HG02973 (cell line): ENCODE results near the gene MS4A7.

Source experiments
- ATAC-seq: cut with Tn5 transposase; IDR thresholded peaks from one replicate; pipeline ENCODE4 v1.9.1; 2021; ENCODE audit warnings: moderate library complexity; ENCODE audit not compliant: unreplicated experiment

The MS4A7 gene

DNA sequence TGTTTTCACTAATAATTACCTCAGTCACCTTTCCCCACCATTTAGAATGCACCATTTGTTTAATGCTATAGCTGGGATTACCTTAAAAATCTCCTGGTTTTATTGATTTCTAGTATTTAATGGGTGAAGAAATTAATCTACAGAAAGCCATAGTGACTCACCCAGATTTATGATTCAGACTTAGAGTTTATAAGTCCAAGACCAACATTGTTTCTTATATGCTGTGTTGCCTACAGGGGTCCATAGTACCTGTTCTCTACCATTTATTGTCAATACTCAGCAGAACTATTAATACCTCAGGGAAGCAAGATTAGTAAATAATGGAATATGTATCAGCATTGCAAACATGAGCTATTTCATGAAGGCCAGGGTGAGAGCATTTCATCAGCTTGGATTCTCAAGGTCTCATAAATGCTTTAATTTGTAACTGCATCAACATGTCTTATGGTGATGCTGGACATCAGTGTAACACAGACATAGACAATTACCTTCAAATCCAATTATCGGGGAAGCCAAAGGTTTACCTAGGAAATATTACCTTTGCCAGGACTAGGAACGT is 8.0 kb upstream of the MS4A7 start:
- ATAC-seq = no peak

DNA sequence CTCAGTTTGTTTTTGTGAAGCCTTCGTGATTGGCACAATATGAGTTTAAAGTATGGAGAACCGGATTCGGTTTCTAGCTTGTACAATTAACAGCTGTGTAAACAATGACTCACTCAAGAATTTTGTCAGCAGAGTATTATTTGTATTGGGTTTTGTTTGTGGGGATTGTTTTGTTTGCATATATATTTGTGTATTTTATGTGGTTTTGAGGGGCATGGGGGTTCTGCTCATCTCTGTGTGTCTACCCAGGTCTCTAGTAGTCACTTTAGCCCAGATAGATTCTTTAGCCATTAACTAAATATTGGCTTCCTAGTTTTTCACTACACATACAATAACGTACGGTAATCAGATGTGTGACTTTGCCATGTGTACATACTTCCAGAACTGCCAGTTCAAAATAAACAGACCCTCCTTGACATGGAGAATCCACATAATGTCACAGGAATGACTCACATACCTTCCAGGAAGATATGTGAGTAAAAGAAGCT is 7.5 kb upstream of the MS4A7 start:
- no peak for ATAC-seq

DNA sequence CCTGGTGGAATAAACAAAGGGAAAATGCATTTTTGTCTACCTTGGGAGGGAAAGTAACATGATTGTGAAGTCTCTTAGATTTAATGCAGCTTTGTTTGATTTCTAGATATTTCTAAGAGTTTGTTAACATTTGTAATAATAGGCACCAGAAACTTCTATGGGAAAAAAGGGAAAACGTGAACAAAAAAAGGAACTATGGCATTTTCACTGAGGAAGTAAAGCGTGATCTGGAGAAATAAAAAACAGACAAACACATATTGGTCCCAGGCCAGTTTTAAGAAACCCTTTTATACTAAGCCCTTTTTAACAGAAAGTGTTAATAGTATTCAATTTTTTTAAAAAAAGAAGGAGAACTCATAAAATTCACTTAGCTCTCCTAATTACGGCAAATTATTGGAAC is 6.9 kb upstream of the MS4A7 start:
- ATAC-seq = no peak

DNA sequence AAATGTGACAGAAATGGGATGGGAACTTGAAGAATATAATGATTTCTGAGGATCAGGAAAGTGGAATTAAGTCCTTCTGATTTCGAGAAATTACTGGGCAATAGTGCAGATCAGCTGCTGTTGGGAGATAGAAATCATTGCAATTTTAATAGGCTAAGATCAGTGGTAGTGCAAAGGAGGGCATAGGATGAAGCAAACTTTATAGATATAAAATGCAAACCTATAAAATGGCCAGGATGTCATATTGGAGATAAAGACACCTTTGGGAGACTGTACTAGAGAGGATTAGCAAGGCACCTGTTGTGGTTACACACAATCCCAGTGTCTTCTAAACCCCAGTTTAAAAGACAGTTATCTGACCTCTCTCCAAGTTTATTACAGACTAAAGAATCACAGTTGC is 6.5 kb upstream of the MS4A7 start:
- ATAC-seq = no peak

DNA sequence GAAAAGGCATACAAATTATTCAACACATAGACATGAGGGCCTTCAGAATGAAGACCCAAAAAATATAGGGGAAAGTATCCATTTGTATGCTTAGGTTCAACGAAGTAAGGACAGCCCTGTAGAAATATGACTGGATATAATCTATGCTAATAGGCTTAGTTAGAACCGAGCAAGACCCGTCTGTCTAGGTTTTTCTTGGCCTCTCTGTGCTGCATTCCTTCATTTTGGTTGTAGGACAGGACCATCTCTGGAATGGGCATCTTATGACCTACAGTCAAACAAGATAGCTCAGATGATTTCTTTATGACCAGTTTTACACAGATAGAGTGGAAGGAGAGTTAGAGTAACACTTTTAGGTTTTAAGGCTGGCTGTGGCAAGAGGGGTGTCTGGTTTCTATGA is 5.6 kb upstream of the MS4A7 start:
- ATAC-seq = no peak

DNA sequence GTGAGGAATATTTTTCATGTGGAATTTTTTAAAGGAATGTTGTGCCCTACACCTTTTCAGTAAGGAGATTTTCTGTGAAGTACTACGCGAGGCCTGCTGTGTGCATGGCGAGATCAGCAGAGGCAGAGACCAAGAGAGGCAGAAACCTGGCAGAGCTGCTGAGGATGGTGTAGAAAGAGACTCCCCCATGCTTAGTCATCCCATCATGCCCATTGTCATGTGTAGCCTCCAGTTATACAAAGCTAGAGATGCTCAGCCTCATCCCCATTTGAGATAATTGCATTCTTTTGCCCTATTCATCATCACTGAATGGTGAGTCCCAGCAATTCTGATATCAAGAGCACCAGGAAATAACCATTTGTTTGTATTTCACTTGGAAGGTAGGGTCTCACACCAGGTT is 3.0 kb upstream of the MS4A7 start:
- no peak for ATAC-seq

DNA sequence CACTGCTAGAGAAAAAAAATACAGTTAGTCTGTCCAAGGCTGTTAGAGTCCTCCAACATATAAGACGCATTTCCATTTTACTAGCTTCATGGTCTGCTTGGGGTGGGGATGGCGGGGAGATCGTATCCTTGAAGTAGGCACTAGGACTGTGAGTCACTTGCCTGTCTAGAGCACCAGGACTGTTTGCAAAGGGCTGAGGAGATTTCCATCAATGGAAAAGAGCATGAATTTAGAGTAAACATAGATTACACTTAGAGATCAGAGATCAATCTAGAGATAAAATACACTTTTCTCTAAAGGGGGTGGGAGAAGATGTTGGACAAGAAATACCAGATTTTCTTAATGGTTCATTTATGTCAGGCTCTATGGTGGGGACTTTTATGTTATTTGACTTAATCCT is 1.7 kb upstream of the MS4A7 start:
- ATAC-seq = no peak

DNA sequence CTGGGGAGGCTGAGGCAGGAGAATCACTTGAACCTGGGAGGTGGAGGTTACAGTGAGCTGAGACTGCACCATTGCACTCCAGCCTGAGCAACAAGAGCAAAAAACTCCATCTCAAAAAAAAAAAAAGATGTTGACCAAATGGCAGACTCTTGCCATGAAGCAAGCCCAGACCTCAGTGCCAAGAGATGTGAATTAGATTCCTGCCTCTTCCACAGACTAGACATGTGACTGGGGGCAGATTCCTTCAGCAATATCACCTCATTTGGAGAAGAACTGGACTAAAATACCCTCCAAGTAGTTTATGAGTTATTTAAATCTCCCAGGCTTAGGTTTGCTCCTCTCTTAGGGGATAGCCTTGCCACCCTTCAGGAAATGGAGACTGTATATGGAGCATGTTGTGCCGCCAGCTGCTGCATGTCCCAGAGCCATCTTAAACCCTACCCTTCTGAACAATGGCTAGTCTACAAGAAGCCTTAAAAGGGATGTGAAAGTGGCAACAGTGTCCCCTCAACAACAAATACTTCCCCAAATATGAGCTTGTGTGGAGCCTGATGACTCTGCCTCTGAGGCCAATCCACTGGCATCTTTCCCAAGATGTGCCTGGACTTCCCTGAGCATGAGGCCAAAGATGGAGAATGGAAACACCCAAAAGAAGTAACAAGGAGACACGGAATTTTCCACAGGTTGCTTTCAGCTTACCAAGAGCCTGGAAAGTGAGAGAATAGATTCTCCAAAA is 763 bp upstream of the MS4A7 start:
- ATAC-seq = peak; percentile 40

DNA sequence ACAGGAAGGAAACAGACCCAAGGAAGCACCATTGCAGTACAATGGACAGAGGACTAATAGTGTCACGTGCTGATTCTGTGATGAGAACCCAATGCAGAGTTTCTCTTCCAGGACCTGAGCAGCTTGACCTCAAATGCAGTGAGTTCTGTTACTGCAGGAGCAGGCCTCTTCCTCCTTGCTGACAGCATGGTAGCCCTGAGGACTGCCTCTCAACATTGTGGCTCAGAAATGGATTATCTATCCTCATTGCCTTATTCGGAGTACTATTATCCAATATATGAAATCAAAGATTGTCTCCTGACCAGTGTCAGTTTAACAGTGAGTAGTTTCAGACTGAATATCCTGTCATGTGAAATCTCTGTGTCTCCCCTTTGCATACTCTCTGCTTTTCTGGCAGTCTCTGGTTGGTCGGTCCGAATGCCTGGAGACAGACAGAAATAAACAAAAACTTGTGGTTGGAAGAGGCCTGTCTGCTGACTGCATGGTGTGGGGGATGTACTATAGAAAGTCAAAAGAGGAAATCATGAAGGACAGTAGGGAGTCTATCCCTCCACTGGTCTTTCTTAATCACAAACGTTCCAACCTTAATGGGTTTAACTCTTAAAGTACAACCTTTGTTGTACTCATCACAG is 11.1 kb downstream of the MS4A7 start:
- peak; percentile 98 for ATAC-seq

DNA sequence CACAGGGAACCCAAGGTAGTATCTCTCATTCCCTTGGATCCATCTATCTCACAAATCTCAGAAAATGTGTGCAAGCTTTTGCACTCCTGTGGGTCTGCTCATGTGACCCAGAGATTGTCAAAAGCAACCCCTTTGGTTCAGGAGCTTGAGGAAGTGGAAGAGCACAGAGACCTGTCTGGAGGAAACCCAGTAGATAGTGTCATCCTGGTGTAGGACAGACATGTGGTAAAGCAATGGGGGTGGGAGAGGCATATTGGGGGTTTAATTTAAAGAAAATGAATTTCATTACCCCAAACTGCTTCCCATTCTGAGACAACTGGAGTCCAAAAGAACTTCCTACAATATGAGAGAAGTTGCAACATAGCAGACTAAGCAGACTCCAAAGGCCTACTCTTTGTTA is 12.1 kb downstream of the MS4A7 start:
- ATAC-seq = no peak

DNA sequence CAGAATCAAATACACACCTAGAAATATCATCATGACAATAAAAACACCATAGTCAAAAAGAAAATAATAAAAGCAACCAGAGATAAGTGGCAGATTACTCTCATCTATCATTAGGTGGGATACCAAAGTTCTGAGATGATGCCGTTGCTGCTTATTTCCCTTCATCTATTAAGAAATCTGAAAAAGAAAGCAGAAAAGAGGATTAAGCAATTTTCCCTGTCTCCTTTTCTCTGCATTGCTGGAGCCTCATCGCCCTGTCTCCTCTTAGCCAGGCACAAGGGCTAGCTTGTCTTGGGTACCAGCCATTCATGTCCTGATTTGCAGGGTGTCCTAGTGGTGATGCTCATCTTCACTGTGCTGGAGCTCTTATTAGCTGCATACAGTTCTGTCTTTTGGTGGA is 14.0 kb downstream of the MS4A7 start:
- no peak for ATAC-seq

DNA sequence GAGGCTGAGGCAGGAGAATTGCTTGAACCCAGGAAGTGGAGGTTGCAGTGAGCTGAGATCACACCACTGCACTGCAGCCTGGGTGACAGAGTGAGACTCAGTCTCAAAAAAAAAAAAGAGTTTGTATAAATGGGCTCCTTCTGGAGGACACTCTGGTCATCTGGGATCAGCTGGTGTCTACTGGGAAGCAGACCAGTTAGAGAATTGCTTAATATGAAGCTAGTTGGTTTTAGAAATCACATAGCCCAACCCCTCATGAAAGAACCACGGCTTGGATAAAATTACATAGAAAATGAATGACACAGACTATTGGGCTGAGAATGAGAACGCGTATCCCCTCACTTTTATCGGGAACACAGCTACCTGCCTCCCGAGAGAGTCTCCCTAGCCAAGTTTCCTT is 14.7 kb downstream of the MS4A7 start:
- ATAC-seq = no peak

DNA sequence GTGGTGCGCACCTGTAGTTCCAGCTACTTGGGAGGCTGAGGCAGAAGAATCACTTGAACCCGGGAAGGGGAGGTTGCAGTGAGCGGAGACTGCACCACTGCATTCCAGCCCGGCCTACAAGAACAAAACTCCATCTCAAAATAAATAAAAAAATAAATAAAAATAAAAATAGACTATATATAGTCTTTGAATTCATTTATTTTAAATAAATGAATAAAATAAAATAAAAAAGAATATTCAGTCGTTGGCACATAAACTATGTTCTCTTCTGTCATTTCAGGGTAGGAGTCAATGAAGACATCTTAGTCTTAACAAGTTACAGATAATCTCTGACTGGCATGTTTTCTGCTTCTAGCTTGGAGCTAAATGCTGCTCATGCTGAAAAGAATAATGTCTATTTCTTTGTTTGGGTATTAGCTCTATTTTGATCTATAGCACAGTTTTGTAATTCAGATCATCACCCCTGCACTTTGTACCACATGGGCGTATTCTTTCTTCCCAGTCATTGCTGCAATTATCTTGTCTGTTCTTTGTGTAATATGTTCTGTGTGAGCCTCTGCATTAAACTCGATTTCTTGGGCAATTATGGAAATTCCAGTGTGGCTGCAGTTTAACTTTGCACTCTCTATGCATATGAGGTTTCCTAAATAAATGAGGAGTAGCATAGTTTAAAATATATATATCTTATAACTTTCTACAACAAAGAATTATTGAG is 16.5 kb downstream of the MS4A7 start:
- no peak for ATAC-seq

DNA sequence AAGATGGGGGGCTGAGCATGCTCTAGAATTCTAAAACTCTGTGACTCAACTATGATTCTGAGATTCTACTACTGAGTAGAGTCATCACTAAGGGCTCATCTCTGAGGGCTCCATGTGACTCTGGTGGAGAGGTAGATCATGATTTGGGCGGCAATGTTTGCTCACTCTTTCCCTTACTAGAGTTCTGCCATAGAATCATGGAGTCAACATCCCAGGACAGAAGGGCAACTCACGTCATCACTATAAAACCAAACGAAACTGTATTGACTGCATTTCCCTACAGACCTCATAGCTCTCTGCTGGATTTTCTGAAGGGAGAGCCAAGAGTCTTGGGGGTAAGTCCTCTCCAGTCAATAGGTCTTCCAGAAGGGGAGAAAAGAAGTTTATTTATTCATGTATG is 18.1 kb downstream of the MS4A7 start, which contains the start of gene MS4A14:
TSS of gene MS4A14 (plus strand) at position 78 of the 400 bp plus-strand sequence. CDS start at position 198, 120 bp downstream.
- no peak for ATAC-seq

DNA sequence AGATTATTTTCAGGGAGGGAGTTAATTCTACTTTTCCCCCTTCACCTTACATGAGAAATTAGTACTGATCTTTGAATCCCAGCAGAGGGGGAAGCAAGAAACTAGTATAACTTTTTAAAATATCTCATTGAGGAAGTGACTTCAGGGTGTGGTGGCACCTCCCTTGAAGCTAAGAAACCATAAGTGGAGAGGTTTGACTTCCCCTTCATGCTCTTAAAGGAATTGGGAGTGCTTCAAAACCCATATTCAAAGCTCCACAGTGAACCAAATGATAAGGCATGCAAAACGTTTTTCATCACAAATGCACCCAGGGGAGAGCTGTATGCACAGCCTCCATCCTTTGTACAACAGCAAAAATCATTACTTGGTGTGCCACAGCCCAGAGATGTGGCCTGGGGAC is 18.5 kb downstream of the MS4A7 start:
- no peak for ATAC-seq

DNA sequence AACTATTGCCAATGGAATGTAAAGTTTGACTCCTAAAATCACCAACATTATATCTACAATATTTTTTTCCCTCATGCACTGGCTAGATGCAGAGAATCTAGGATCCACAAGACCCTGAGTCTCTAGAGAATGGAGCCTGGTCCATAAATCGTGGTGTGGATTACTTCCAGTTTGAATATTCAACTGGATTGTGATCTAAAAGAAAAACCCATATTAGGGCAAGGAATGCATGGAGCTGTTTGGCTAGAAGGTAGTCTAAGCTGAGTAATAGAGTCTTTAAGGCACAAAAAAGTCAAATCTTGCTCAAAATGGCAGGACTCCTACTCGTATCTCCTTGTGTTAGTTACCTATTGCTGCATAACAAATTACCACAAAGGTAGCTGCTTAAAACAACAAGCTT is 41.7 kb downstream of the MS4A7 start:
- no peak for ATAC-seq

DNA sequence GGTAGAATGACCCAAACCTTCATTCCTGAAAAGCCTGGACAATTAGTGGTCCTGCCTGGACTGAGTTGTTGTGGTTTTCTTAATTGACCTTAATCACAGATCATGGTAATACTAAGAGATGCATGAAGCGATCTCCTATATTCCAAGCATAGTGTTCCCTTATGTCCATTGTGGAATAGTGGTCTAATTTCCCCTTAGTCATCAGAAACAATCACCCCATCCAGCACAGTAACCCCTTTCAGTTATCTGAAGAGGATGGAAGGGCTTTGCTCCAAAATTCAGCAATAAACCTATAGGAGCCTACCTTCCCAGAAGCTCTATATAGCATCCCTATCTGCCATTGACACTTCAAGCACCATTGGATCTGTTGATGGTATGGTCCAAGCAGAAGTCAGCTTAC is 44.3 kb downstream of the MS4A7 start:
- no peak for ATAC-seq

DNA sequence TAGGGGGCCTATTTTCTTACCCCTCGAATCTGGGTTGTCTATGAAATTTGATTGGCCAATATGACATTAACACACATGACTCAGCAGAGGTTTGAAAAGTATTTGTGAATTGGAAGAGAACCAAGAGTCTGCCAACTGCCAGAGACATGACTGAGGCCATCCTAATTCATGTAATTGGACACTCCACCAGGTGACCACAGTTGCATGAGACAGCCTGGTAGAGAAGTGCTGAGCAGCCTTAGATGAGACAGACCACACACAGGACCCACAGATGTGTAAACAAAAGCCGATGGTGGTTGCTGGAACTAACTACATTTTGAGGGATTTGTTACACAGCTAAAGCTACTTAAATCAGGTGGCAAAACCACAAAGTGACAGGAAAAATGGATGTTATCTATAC is 50.2 kb downstream of the MS4A7 start:
- no peak for ATAC-seq

DNA sequence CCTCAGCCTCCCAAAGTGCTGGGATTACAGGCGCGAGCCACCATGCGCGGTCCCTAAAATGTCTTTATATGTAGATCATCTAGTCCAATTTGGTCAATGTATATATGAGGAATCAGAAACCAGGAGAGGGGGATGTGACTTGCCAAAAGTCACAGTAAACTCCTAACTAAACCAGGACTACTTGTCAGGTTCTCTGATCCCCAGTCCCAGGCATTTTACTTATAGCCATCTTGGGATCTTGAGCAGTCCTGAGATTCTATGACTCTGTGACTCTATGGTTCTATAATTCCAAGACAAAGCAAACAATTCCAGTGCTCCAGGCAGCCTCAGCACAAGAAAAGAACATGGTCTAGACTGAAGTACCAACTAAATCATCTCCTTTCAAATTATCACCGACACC is 50.9 kb downstream of the MS4A7 start, which contains the start of gene MS4A5:
TSS of gene MS4A5 (plus strand) at position 301 of the 400 bp plus-strand sequence. CDS start 103 bp downstream, outside the sequence.
- no peak for ATAC-seq

DNA sequence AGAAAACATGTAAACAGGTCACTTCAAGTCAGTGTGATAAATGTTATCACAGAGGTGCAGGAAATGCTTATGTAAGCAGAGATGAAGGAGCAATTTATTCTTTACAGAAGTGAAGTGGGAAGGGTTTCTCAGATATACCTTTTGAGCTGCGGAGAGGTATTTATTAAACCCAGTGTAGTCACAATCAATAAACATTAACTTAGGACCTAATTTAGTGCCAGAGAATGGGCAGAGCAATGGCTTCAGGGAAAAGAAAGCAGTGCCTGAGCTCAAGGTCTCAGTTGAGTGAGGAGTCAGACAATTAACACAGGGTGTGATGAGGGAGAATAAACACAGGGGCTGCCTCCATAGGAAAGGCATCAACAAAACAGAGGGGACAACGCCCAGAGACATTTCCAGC is 52.9 kb downstream of the MS4A7 start:
- ATAC-seq = no peak

DNA sequence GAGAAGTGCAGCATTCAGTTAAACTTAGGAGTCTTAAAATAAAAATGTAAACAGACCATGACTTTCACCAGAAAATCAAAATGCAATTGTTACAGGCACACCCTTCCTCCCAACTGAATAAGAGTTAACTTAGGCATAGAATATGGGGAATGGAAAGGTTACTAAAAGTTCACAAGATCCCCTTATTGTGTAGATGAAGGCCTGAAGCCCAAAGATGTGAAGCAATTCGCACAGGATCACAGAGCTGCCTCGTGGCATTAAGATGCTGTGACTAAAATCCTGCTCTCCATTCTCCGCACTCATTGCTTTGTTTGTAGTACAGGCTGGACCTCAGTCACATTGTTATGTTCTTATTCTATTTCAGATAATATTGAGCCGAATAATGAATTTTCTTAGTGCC is 55.1 kb downstream of the MS4A7 start:
- ATAC-seq = no peak
